CD14-positive monocyte (primary cell): ENCODE data around the gene TDRD7. TPM values are rescaled to one million over a fixed set of nuclear protein-coding genes. Genes with fewer than 3 reads are reported as not detected.

ENCODE experiments used
- DNase-seq, 3 donors: peaks; one replicate each; pipeline ENCODE4 v3.0.0-alpha.2; 2011 to 2022
- H2AFZ ChIP-seq: 2 replicates; pipeline ENCODE4 v1.6.0; 2012; ENCODE audit warnings: mild to moderate bottlenecking, low read depth, low read length, inconsistent platforms; ENCODE audit not compliant: insufficient read depth, poor library complexity, severe bottlenecking
- H3K27ac ChIP-seq, 2 donors: 1 replicate in 1 of 2; 2 replicates in 1 of 2; pipeline ENCODE4 v1.5.1; 2012 to 2013; ENCODE audit warnings: low read length in 2 of 2, control low read depth in 1 of 2, inconsistent platforms in 1 of 2, low read depth in 1 of 2, mild to moderate bottlenecking in 1 of 2
- H3K27me3 ChIP-seq, 2 donors: one replicate each; pipeline versions ENCODE4 v1.6.0 to v1.6.1; 2011 to 2013; ENCODE audit warnings: low read length in 2 of 2; ENCODE audit not compliant: control insufficient read depth in 2 of 2, insufficient read depth in 2 of 2
- H3K36me3 ChIP-seq, 2 donors: replicated peaks in 1 of 2; 1 replicate in 1 of 2; 2 replicates in 1 of 2; pipeline versions ENCODE4 v1.5.1 to v1.6.1; 2012 to 2013; ENCODE audit warnings: low read length in 2 of 2, control low read depth in 1 of 2, inconsistent platforms in 1 of 2, mild to moderate bottlenecking in 1 of 2; ENCODE audit not compliant: insufficient read depth in 2 of 2, control insufficient read depth in 1 of 2
- H3K4me1 ChIP-seq, 2 donors: 1 replicate in 1 of 2; 2 replicates in 1 of 2; pipeline versions ENCODE4 v1.5.1 to v1.6.1; 2012 to 2013; ENCODE audit warnings: low read length in 2 of 2, control low read depth in 1 of 2, inconsistent platforms in 1 of 2, mild to moderate bottlenecking in 1 of 2, moderate library complexity in 1 of 2; ENCODE audit not compliant: insufficient read depth in 2 of 2, control insufficient read depth in 1 of 2
- H3K4me2 ChIP-seq: replicated peaks from 2 replicates; pipeline ENCODE3; 2012; ENCODE audit warnings: low read length, moderate library complexity, mild to moderate bottlenecking; ENCODE audit not compliant: poor library complexity, severe bottlenecking; ENCODE audit errors: extremely low read depth
- H3K4me3 ChIP-seq, 3 experiments: fragments of 200-600 bp in 1 of 3; sonication (generic) in 1 of 3; replicated peaks in 1 of 3; 1 replicate in 2 of 3; 2 replicates in 1 of 3; pipeline ENCODE4 v1.5.1; 2011 to 2013; ENCODE audit warnings: low read length in 3 of 3, mild to moderate bottlenecking in 3 of 3, control low read depth in 2 of 3, low read depth in 2 of 3, inconsistent platforms in 1 of 3, moderate library complexity in 1 of 3
- H3K79me2 ChIP-seq: 2 replicates; pipeline ENCODE4 v1.6.0; 2012; ENCODE audit warnings: mild to moderate bottlenecking, control low read depth, inconsistent platforms, low read length, moderate library complexity; ENCODE audit not compliant: insufficient read depth
- H3K9ac ChIP-seq: 2 replicates; pipeline ENCODE4 v1.6.0; 2017; ENCODE audit warnings: low read length, mild to moderate bottlenecking; ENCODE audit not compliant: insufficient read depth, poor library complexity, severe bottlenecking
- H3K9me3 ChIP-seq, 2 donors: replicated peaks in 1 of 2; 1 replicate in 1 of 2; 2 replicates in 1 of 2; pipeline versions ENCODE4 v1.5.1 to v1.6.1; 2012 to 2013; ENCODE audit warnings: low read length in 2 of 2, control low read depth in 1 of 2; ENCODE audit not compliant: control insufficient read depth in 1 of 2, insufficient read depth in 1 of 2
- H4K20me1 ChIP-seq: 2 replicates; pipeline ENCODE4 v1.6.0; 2012; ENCODE audit warnings: mild to moderate bottlenecking, low read length, control low read depth, moderate library complexity; ENCODE audit not compliant: insufficient read depth
- H3K27ac Mint-ChIP-seq, 7 donors: one replicate each; pipeline ENCODE4 v1.8.0; 2020; ENCODE audit warnings: mild to moderate bottlenecking in 7 of 7, mixed read lengths in 7 of 7, moderate library complexity in 6 of 7, inconsistent platforms in 2 of 7
- H3K27me3 Mint-ChIP-seq, 3 donors: one replicate each; pipeline ENCODE4 v1.8.0; 2021 to 2022; ENCODE audit warnings: low read depth in 3 of 3, mild to moderate bottlenecking in 3 of 3, mixed read lengths in 3 of 3, moderate library complexity in 3 of 3, inconsistent platforms in 1 of 3
- H3K36me3 Mint-ChIP-seq, 2 donors: one replicate each; pipeline ENCODE4 v1.8.0; 2020; ENCODE audit warnings: mixed read lengths in 2 of 2, inconsistent platforms in 1 of 2, mild to moderate bottlenecking in 1 of 2
- H3K4me1 Mint-ChIP-seq: one replicate; pipeline ENCODE4 v1.8.0; 2020; ENCODE audit warnings: mild to moderate bottlenecking, mixed read lengths
- H3K4me3 Mint-ChIP-seq, 2 donors: one replicate each; pipeline ENCODE4 v1.8.0; 2020; ENCODE audit warnings: mild to moderate bottlenecking in 2 of 2, mixed read lengths in 2 of 2, moderate library complexity in 1 of 2
- H3K9me3 Mint-ChIP-seq, 7 donors: one replicate each; pipeline ENCODE4 v1.8.0; 2020 to 2022; ENCODE audit warnings: mixed read lengths in 7 of 7, mild to moderate bottlenecking in 6 of 7, moderate library complexity in 6 of 7, inconsistent platforms in 2 of 7
- WGBS: methylation state at CpG from one replicate; pipeline ENCODE4 v1.1.5; 2013; ENCODE audit warnings: missing lambda C conversion rate; ENCODE audit not compliant: insufficient coverage; 5-methylcytosine and 5-hydroxymethylcytosine counted together
- intact Hi-C, 2 donors: fragments of 100-400 bp; cut with micrococcal nuclease; formaldehyde crosslinking; loops; one replicate each; pipeline versions ENCODE4 v1.15.0 to v1.15.1; 2023
- polyA plus RNA-seq, 3 donors: library from polyadenylated mRNA; depleted of rRNA in 1 of 3; unstranded in 2 of 3; stranded (reverse) in 1 of 3; fragments of 300-500 nt in 2 of 3; fragments of >200 nt in 1 of 3; fragmentation: Illumina TruSeq in 2 of 3; gene quantifications; 1 replicate in 2 of 3; 2 replicates in 1 of 3; pipeline ENCODE4 v1.2.3, GENCODE V29; 2012 to 2021
- TF ChIP-seq, protein P1 (sequence below): fragments of 200-600 bp; IDR thresholded peaks from one replicate; pipeline ENCODE4 v1.8.0; 2022; ENCODE audit warnings: antibody characterized with exemption, mild to moderate bottlenecking

Gene TDRD7
- polyA plus RNA-seq, 3 donors, result 8.1 to 12.0 (median 11.1) TPM

DNA sequence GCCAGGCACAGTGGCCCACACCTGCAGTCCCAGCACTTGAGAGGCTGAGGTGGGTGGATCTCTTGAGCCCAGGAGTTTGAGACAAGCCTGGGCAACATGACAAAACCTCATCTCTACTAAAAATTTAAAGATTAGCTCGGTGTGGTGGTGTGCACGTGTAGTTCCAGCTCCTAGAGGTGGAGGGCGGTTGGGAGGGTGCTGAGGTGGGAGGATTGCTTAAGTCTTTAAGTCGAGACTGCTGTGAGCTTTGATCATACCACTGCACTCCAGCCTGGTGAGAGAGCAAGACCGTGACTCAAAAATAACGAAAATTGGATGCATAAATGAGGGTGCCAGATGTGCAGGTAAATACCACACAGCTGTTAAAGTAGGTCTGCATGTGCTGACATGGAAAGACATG, 39.3 kb upstream of the TDRD7 start:
- no peaks in the 10 kb centered on the region for H4K20me1 ChIP-seq
- H3K9me3 Mint-ChIP-seq, result peaks cover 8 to 19% (median 12%) of the 10 kb centered on the region in 7 donors
- intact Hi-C loops, result no loop called here
- peaks cover under 1 to 3% of the 10 kb centered on the region in 2 donors for H3K4me1 ChIP-seq
- H3K4me3 Mint-ChIP-seq, result no peak overlapping the region
- no peak overlapping the region for H3K4me2 ChIP-seq
- no peaks in the 10 kb centered on the region for H3K79me2 ChIP-seq
- peaks cover under 1% of the 10 kb centered on the region for H3K4me1 Mint-ChIP-seq
- H3K27ac Mint-ChIP-seq, result no peak overlapping the region
- peaks cover 5 to 22% of the 10 kb centered on the region in 2 donors for H3K36me3 Mint-ChIP-seq
- H3K36me3 ChIP-seq, result no peaks in the 10 kb centered on the region
- no peak overlapping the region for H3K27ac ChIP-seq
- TF ChIP-seq, protein P1, sequence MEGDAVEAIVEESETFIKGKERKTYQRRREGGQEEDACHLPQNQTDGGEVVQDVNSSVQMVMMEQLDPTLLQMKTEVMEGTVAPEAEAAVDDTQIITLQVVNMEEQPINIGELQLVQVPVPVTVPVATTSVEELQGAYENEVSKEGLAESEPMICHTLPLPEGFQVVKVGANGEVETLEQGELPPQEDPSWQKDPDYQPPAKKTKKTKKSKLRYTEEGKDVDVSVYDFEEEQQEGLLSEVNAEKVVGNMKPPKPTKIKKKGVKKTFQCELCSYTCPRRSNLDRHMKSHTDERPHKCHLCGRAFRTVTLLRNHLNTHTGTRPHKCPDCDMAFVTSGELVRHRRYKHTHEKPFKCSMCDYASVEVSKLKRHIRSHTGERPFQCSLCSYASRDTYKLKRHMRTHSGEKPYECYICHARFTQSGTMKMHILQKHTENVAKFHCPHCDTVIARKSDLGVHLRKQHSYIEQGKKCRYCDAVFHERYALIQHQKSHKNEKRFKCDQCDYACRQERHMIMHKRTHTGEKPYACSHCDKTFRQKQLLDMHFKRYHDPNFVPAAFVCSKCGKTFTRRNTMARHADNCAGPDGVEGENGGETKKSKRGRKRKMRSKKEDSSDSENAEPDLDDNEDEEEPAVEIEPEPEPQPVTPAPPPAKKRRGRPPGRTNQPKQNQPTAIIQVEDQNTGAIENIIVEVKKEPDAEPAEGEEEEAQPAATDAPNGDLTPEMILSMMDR, result no peak
- H3K9ac ChIP-seq, result no peak overlapping the region
- H3K4me3 ChIP-seq, result no peak overlapping the region
- 92% methylated on average over 2 of the region's 6 CpGs for whole genome bisulfite sequencing
- peaks cover 0 to 10% of the 10 kb centered on the region in 2 donors for H3K9me3 ChIP-seq
- no peaks in the 10 kb centered on the region for H3K27me3 ChIP-seq
- no peak for DNase-seq
- peaks cover 0 to 2% (median 1%) of the 10 kb centered on the region in 3 donors for H3K27me3 Mint-ChIP-seq
- H2AFZ ChIP-seq, result no peak overlapping the region

DNA sequence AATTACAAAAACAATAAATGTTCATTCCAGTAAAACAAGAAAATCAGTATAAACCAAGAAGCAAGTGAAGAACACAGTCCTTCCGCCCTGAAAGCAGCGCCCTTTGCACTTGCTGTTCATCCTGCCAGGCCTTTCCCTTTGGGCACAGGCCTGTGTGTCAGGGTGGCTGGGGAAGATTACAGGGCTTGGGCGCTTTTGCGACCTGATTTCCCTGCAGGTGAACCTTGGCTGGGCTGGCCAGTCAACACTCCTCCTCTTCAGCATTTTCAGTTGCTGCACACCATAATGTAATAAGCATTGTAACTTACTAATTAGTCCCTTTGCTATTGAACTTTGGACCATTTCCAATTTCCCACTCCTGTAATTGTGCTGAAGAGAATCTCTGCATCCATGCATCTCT, 38.6 kb upstream of the TDRD7 start:
- Histone ChIP-seq H3K4me3 (no peak overlapping the region), H3K27me3 (no peaks in the 10 kb centered on the region), H3K4me2 (no peak overlapping the region), H3K9ac (no peak overlapping the region), H3K9me3 (peaks cover 0 to 10% of the 10 kb centered on the region in 2 donors), H4K20me1 (no peaks in the 10 kb centered on the region), H2AFZ (no peak overlapping the region), H3K79me2 (no peaks in the 10 kb centered on the region), H3K36me3 (no peaks in the 10 kb centered on the region), H3K4me1 (no peaks in the 10 kb centered on the region), H3K27ac (no peak overlapping the region)
- DNase-seq, result no peak
- Mint-ChIP-seq H3K27me3 (peaks cover 0 to 2% (median 1%) of the 10 kb centered on the region in 3 donors), H3K36me3 (peaks cover 5 to 22% of the 10 kb centered on the region in 2 donors), H3K9me3 (peaks cover 8 to 19% (median 12%) of the 10 kb centered on the region in 7 donors), H3K27ac (no peak overlapping the region), H3K4me3 (no peak overlapping the region), H3K4me1 (no peaks in the 10 kb centered on the region)
- intact Hi-C loops, result no loop called here
- TF ChIP-seq, protein P1, result no peak
- 100% methylated on average over 2 of the region's 4 CpGs for WGBS
